CD14-positive monocyte (primary cell): ENCODE data around the gene SLC6A5. TPM values are rescaled to one million over a fixed set of nuclear protein-coding genes. Genes with fewer than 3 reads are reported as not detected.

Experiments used
- DNase-seq, 3 donors: peaks; one replicate each; pipeline ENCODE4 v3.0.0-alpha.2; 2011 to 2022
- H2AFZ ChIP-seq: 2 replicates; pipeline ENCODE4 v1.6.0; 2012; ENCODE audit warnings: mild to moderate bottlenecking, low read depth, low read length, inconsistent platforms; ENCODE audit not compliant: insufficient read depth, poor library complexity, severe bottlenecking
- H3K27ac ChIP-seq, 2 donors: 1 replicate in 1 of 2; 2 replicates in 1 of 2; pipeline ENCODE4 v1.5.1; 2012 to 2013; ENCODE audit warnings: low read length in 2 of 2, control low read depth in 1 of 2, inconsistent platforms in 1 of 2, low read depth in 1 of 2, mild to moderate bottlenecking in 1 of 2
- H3K27me3 ChIP-seq, 2 donors: one replicate each; pipeline versions ENCODE4 v1.6.0 to v1.6.1; 2011 to 2013; ENCODE audit warnings: low read length in 2 of 2; ENCODE audit not compliant: control insufficient read depth in 2 of 2, insufficient read depth in 2 of 2
- H3K36me3 ChIP-seq, 2 donors: replicated peaks in 1 of 2; 1 replicate in 1 of 2; 2 replicates in 1 of 2; pipeline versions ENCODE4 v1.5.1 to v1.6.1; 2012 to 2013; ENCODE audit warnings: low read length in 2 of 2, control low read depth in 1 of 2, inconsistent platforms in 1 of 2, mild to moderate bottlenecking in 1 of 2; ENCODE audit not compliant: insufficient read depth in 2 of 2, control insufficient read depth in 1 of 2
- H3K4me1 ChIP-seq, 2 donors: 1 replicate in 1 of 2; 2 replicates in 1 of 2; pipeline versions ENCODE4 v1.5.1 to v1.6.1; 2012 to 2013; ENCODE audit warnings: low read length in 2 of 2, control low read depth in 1 of 2, inconsistent platforms in 1 of 2, mild to moderate bottlenecking in 1 of 2, moderate library complexity in 1 of 2; ENCODE audit not compliant: insufficient read depth in 2 of 2, control insufficient read depth in 1 of 2
- H3K4me2 ChIP-seq: replicated peaks from 2 replicates; pipeline ENCODE3; 2012; ENCODE audit warnings: low read length, moderate library complexity, mild to moderate bottlenecking; ENCODE audit not compliant: poor library complexity, severe bottlenecking; ENCODE audit errors: extremely low read depth
- H3K4me3 ChIP-seq, 3 experiments: fragments of 200-600 bp in 1 of 3; sonication (generic) in 1 of 3; replicated peaks in 1 of 3; 1 replicate in 2 of 3; 2 replicates in 1 of 3; pipeline ENCODE4 v1.5.1; 2011 to 2013; ENCODE audit warnings: low read length in 3 of 3, mild to moderate bottlenecking in 3 of 3, control low read depth in 2 of 3, low read depth in 2 of 3, inconsistent platforms in 1 of 3, moderate library complexity in 1 of 3
- H3K79me2 ChIP-seq: 2 replicates; pipeline ENCODE4 v1.6.0; 2012; ENCODE audit warnings: mild to moderate bottlenecking, control low read depth, inconsistent platforms, low read length, moderate library complexity; ENCODE audit not compliant: insufficient read depth
- H3K9ac ChIP-seq: 2 replicates; pipeline ENCODE4 v1.6.0; 2017; ENCODE audit warnings: low read length, mild to moderate bottlenecking; ENCODE audit not compliant: insufficient read depth, poor library complexity, severe bottlenecking
- H3K9me3 ChIP-seq, 2 donors: replicated peaks in 1 of 2; 1 replicate in 1 of 2; 2 replicates in 1 of 2; pipeline versions ENCODE4 v1.5.1 to v1.6.1; 2012 to 2013; ENCODE audit warnings: low read length in 2 of 2, control low read depth in 1 of 2; ENCODE audit not compliant: control insufficient read depth in 1 of 2, insufficient read depth in 1 of 2
- H4K20me1 ChIP-seq: 2 replicates; pipeline ENCODE4 v1.6.0; 2012; ENCODE audit warnings: mild to moderate bottlenecking, low read length, control low read depth, moderate library complexity; ENCODE audit not compliant: insufficient read depth
- H3K27ac Mint-ChIP-seq, 7 donors: one replicate each; pipeline ENCODE4 v1.8.0; 2020; ENCODE audit warnings: mild to moderate bottlenecking in 7 of 7, mixed read lengths in 7 of 7, moderate library complexity in 6 of 7, inconsistent platforms in 2 of 7
- H3K27me3 Mint-ChIP-seq, 3 donors: one replicate each; pipeline ENCODE4 v1.8.0; 2021 to 2022; ENCODE audit warnings: low read depth in 3 of 3, mild to moderate bottlenecking in 3 of 3, mixed read lengths in 3 of 3, moderate library complexity in 3 of 3, inconsistent platforms in 1 of 3
- H3K36me3 Mint-ChIP-seq, 2 donors: one replicate each; pipeline ENCODE4 v1.8.0; 2020; ENCODE audit warnings: mixed read lengths in 2 of 2, inconsistent platforms in 1 of 2, mild to moderate bottlenecking in 1 of 2
- H3K4me1 Mint-ChIP-seq: one replicate; pipeline ENCODE4 v1.8.0; 2020; ENCODE audit warnings: mild to moderate bottlenecking, mixed read lengths
- H3K4me3 Mint-ChIP-seq, 2 donors: one replicate each; pipeline ENCODE4 v1.8.0; 2020; ENCODE audit warnings: mild to moderate bottlenecking in 2 of 2, mixed read lengths in 2 of 2, moderate library complexity in 1 of 2
- H3K9me3 Mint-ChIP-seq, 7 donors: one replicate each; pipeline ENCODE4 v1.8.0; 2020 to 2022; ENCODE audit warnings: mixed read lengths in 7 of 7, mild to moderate bottlenecking in 6 of 7, moderate library complexity in 6 of 7, inconsistent platforms in 2 of 7
- WGBS: methylation state at CpG from one replicate; pipeline ENCODE4 v1.1.5; 2013; ENCODE audit warnings: missing lambda C conversion rate; ENCODE audit not compliant: insufficient coverage; 5-methylcytosine and 5-hydroxymethylcytosine counted together
- intact Hi-C, 2 donors: fragments of 100-400 bp; cut with micrococcal nuclease; formaldehyde crosslinking; loops; one replicate each; pipeline versions ENCODE4 v1.15.0 to v1.15.1; 2023
- polyA plus RNA-seq, 3 donors: library from polyadenylated mRNA; depleted of rRNA in 1 of 3; unstranded in 2 of 3; stranded (reverse) in 1 of 3; fragments of 300-500 nt in 2 of 3; fragments of >200 nt in 1 of 3; fragmentation: Illumina TruSeq in 2 of 3; gene quantifications; 1 replicate in 2 of 3; 2 replicates in 1 of 3; pipeline ENCODE4 v1.2.3, GENCODE V29; 2012 to 2021
- TF ChIP-seq, protein P1 (sequence below): fragments of 200-600 bp; IDR thresholded peaks from one replicate; pipeline ENCODE4 v1.8.0; 2022; ENCODE audit warnings: antibody characterized with exemption, mild to moderate bottlenecking

SLC6A5 gene
- polyA plus RNA-seq, 3 donors: not detected

- no peak within 1 kb of the TSS for H2AFZ ChIP-seq
- 1% methylated on average over 88 of the region's 93 CpGs for WGBS
- intact Hi-C loops: no loop called here
- Mint-ChIP-seq H3K27me3 (peaks cover 50 to 78% (median 71%) of the 10 kb centered on the region in 3 donors), H3K4me1 (peaks cover 13% of the 10 kb centered on the region), H3K36me3 (peaks cover 0 to 2% of the 10 kb centered on the region in 2 donors), H3K9me3 (peaks cover 0 to 15% (median 11%) of the 10 kb centered on the region in 7 donors), H3K27ac (no peak within 1 kb of the TSS), H3K4me3 (peak within 1 kb of the TSS in 1 of 2 donors; percentile 78)
- no peaks in the 10 kb centered on the region for H3K36me3 ChIP-seq
- DNase-seq: no peak
- H3K27ac ChIP-seq: no peak within 1 kb of the TSS
- no peak within 1 kb of the TSS for H3K4me3 ChIP-seq
- no peak within 1 kb of the TSS for H3K9ac ChIP-seq
- TF ChIP-seq, protein P1, sequence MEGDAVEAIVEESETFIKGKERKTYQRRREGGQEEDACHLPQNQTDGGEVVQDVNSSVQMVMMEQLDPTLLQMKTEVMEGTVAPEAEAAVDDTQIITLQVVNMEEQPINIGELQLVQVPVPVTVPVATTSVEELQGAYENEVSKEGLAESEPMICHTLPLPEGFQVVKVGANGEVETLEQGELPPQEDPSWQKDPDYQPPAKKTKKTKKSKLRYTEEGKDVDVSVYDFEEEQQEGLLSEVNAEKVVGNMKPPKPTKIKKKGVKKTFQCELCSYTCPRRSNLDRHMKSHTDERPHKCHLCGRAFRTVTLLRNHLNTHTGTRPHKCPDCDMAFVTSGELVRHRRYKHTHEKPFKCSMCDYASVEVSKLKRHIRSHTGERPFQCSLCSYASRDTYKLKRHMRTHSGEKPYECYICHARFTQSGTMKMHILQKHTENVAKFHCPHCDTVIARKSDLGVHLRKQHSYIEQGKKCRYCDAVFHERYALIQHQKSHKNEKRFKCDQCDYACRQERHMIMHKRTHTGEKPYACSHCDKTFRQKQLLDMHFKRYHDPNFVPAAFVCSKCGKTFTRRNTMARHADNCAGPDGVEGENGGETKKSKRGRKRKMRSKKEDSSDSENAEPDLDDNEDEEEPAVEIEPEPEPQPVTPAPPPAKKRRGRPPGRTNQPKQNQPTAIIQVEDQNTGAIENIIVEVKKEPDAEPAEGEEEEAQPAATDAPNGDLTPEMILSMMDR: no peak
- H3K4me2 ChIP-seq: no peak within 1 kb of the TSS
- no peaks in the 10 kb centered on the region for H3K79me2 ChIP-seq
- H4K20me1 ChIP-seq: no peaks in the 10 kb centered on the region
- H3K4me1 ChIP-seq: no peaks in the 10 kb centered on the region
- peaks cover 7 to 14% of the 10 kb centered on the region in 2 donors for H3K9me3 ChIP-seq
- peaks cover 53 to 69% of the 10 kb centered on the region in 2 donors for H3K27me3 ChIP-seq
Observed at GRCh38 chr11:20668844-20669819, 69.7 kb downstream of the SLC6A5 start, which contains the start of gene NELL1. Gene NELL1, plus strand, starts transcription at chr11:20669586.

GRCh38 chr11:20669820-20670684 lies 70.6 kb downstream of the SLC6A5 start:
- no peaks in the 10 kb centered on the region for H4K20me1 ChIP-seq
- H3K27me3 Mint-ChIP-seq: peaks cover 50 to 73% (median 71%) of the 10 kb centered on the region in 3 donors
- no peak overlapping the region for H3K4me2 ChIP-seq
- no peak overlapping the region for H3K9ac ChIP-seq
- intact Hi-C loops: no loop called here
- no peak overlapping the region for H3K27ac Mint-ChIP-seq
- no peak overlapping the region for H3K4me3 ChIP-seq
- H2AFZ ChIP-seq: no peak overlapping the region
- H3K27ac ChIP-seq: no peak overlapping the region
- no peak for DNase-seq
- peak overlapping the region in 1 of 2 donors; percentile 77 for H3K4me3 Mint-ChIP-seq
- H3K27me3 ChIP-seq: peaks cover 53 to 69% of the 10 kb centered on the region in 2 donors
- H3K4me1 ChIP-seq: no peaks in the 10 kb centered on the region
- H3K79me2 ChIP-seq: no peaks in the 10 kb centered on the region
- H3K36me3 ChIP-seq: no peaks in the 10 kb centered on the region
- WGBS: 2% methylated on average over 58 of the region's 60 CpGs
- H3K36me3 Mint-ChIP-seq: peaks cover 0 to 2% of the 10 kb centered on the region in 2 donors
- H3K9me3 ChIP-seq: peaks cover 7 to 14% of the 10 kb centered on the region in 2 donors
- H3K9me3 Mint-ChIP-seq: peaks cover 0 to 15% (median 11%) of the 10 kb centered on the region in 7 donors
- TF ChIP-seq, protein P1: no peak
- H3K4me1 Mint-ChIP-seq: peaks cover 13% of the 10 kb centered on the region
